ENCODE measurements around the gene INPP4A.

INPP4A gene

DNA sequence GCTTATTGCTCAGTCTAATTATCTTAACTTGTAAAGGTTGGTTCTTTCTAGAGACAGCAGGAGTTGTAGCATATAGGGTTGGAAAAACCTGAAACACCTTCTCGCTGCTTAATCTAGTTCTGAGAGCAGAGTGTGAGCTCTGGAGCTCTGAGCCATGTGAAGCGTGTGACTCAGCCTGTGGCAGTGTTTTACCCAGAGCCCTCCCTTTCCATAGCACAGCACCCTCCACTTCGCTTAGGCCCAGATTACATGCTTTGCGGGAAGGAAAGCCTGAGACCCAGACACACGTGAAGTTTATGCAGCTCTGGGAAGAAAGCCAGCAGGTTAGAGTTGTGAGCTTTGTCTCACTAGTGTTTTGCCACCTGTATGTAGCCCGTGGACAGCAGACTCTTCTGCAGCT, 74.5 kb downstream of the INPP4A start:
- no peak for DNase-seq

DNA sequence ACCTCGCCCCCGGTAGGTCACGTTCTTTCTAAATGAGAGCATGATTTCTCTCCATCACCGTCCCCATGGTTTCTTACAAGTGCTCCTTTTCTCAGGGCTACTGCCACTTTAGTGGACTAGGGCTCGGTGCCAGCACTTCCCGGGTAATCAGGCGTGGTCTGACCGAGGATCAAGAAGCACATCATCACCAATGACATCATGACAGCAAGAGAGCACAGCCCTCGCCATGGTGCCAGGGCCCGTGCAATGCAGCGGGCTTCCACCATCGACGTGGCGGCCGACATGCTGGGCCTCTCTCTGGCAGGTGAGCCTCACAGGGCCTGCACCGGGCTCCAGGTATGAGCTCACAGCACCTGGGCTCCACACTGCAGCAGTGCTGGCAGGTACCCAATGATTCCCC, 75.2 kb downstream of the INPP4A start:
- no peak for DNase-seq

DNA sequence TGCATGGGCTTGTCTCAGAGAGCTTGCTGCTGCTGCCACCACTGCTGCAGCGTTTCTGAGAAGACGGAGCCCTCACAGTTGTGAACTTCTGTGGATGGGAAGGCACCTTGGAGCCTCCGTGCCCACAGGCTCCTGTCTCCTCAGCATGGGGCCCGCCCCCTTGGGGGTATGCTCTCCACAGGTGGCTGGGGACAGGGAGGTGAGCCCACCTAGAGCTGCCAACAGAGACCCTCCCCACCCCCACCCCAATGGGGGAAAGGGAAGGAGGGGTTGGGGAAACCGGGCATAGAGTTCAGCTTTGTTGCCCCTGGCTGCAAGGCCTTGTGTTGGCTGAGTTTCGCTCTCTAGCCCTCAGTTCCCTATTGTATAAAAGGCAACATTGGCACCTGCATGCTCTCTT, 76.1 kb downstream of the INPP4A start:
- DNase-seq = no peak

DNA sequence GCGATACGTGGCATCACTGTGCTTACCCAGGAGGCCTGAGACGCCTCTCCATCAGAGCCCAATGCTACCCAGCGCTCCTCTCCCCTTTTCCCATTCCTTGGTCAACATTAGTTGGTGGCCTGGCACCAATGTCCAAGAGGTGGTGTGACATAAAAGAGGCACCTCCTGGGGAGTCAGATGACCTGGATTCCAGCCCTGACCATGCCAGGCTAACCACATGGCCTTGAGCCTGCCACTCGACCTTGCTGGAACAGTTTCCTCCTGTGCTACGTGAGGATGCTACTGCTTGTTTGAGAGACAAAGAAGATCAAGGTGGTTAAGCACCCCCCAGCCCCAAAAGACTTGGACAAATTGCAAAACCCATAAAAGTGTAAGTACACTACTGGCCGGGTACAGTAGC, 76.6 kb downstream of the INPP4A start:
- DNase-seq = no peak

DNA sequence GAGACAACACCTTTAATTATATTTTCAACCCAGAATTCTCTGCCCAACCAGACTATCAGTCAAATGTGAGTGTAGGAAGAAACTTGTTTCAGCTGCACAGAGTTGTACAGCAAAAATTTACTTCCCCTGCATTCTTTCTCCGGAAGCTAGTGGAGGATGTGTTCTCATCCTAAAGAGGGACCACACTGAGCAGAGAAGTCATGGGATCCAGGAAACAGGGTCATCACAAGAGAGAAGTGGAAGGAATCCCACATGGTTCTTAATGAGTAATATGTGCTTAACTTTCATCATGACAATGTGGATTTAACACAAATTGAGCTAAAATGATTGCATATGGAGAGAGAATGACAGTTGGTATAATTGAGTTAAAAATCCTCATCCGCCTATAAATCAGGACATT, 78.2 kb downstream of the INPP4A start:
- no peak for DNase-seq

DNA sequence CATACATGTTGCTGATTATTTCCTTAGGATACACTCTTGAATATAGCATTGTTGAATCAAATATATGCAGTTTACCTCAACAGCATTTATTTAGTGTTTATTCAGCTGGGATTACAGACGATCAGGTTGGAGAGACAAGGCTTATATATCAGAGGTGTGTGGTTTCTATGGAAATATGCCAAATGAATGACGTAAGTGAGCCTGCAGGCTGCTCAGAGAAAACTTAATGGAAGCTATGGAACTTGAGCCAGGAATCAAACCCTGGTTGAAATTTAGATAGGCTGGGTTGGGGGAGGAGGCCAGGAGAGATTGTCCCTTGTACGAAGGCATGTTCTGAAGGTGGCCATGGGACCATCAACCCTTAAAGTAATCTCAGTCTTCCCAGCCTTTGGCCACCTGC, 79.5 kb downstream of the INPP4A start:
- no peak for DNase-seq

DNA sequence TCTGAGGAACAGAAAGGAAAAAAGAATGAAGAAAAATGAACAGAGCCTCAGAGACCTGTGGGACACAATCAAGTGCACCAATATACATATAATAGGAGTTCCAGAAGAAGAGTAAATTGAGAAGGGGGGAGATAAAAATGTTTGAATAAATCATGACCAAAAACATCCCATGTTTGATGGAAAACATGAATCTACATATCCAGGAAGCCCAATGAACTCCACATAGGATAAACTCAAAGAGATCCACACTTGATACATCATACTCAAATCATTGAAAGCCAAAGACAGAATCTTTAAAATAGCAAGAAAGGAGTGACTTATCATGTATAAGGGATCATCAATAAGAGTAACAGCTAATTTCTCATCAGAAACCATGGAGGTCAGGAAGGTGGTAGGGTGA, 83.7 kb downstream of the INPP4A start:
- DNase-seq = no peak

DNA sequence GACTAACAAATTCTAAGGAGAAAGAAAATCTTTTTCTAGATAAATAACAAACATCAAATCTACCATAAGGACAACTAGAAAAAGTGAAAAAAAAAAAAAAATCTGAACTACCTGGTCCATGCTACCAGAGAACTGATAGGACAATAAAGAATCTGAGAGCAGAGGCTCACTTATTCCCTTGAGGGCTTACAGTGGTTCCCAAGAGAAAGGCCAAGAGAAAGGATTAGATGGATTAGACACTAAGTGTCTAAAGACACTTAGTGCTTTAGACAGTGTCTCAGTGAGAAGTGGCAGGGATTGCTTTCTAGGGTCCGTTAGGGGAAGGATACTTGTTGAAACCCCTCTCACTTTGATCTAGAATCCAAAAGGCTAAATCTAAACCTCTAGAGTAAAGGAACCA, 85.5 kb downstream of the INPP4A start:
- no peak for DNase-seq

DNA sequence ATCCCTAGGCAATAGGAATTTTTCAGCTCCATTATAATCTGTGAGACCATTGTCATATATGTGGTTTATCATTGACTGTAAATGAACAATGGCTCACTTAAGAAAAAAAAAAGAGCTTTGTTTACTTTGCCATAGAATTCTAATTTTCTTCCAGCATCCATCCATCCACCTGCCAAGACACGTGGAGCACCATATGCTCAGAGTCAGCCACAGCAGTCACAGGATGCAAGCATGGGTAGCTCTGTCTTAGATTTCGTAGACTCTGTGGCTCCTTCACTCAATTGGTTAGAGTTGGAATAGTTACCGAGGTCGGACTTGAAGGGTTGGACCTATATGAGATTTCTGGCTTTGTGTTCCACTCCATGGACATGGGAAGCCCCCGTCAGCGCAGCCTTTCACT, 88.1 kb downstream of the INPP4A start:
- no peak for DNase-seq

DNA sequence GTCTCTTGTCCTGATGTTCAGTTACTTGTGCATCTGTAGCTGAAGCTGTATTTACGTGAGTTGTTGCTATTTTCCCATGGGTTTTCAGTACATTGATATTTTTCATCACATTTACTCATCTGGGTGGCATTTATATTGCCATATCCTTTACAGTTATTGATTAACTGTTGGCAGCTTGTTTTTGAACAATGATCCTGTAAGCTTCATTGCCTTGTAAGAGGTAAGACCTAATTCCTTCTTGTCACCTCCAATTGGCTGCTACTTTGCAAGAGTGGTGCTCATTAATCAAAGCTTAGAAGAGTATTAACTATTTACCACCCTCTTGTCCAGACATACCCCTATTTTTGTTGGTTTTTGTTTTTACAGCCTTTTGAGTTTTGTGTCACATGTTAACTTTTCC, 88.9 kb downstream of the INPP4A start:
- no peak for DNase-seq

DNA sequence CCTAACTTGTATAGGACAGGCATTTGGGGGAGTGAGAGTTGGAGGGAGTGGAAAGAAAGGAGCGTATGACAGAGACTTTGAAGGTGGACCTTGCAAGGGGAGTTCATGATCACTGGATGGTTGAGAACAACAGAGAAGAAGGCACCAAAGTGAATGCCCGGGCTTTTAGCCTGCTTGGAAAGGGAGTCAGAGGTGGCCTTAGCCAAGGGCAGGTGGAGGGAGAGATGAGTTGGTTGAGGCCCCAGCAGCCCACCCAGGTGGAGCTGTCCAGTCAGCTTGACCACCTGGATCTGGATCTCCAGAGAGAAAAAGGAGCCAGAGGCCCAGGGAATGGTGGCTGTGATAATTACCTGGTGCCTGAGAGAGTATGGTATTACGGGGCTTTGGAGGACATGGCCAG, 90.1 kb downstream of the INPP4A start:
- no peak for DNase-seq

DNA sequence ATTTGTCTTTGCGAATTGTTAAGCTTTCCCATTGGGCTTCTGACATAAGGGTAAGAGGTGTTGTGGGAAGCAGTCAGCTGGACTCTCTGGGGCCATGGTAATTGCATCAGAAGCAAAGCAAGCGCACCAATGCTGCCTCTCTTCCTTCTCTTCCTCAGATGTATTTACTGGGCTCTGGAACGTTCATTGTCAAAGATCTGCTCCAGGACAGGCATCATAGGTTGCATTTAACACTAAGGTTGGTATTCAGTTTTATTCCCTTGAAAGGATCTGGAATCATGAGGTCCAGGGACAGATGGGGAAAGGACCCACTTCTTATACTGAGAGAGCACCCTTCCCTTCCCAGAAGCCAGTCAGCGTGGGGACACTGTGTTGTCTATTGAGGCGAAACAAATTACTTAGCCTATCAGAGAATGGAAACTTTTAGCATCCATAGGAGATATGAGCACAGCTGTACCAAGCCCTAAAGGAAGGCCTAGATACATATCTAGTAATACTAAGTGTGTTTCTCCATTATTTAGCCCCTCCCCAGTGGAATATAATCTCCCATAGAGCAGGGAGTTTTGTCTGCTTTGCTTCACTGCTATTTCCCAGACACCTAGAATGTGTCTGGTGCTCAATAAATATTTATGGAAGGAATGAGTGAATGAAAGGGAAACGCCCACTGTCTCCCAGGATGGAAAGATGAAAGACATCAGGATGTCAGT, 91.5 kb downstream of the INPP4A start:
- no peak for DNase-seq

DNA sequence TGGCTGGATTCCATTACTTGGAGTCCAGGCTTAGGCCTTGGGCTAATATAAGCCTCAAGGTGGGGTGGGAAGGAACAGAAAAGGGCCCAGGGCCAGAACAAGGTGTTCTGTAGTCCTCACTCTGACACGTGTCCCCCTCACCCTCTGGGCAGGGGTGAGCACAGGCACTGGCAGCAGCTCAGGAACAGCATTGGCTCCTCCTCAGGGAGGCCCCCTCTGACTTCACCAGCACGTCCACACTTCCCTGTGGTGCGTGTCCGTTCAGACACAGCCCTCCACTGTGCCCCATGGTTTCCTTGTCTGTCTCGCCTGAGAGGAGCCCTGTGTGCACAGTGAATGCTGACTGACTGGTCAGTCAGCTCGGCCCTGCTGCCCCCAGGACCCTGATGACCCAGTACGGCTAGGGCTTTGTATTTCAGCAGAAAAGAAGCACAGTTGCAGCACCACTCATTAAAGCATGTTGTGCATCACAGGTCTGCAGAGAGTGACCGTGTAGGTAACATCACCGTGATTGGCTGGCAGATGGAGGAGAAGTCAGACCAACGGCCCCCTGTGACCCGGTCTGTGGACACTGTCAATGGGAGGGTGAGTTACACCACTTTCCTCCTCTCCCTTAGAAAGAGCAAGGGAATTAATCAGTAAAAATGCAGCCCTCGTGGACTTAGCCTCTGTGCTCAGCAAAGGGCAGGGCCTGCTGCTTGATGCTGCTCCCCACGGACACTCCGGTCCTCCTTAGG, 92.9 kb downstream of the INPP4A start:
- no peak for DNase-seq

DNA sequence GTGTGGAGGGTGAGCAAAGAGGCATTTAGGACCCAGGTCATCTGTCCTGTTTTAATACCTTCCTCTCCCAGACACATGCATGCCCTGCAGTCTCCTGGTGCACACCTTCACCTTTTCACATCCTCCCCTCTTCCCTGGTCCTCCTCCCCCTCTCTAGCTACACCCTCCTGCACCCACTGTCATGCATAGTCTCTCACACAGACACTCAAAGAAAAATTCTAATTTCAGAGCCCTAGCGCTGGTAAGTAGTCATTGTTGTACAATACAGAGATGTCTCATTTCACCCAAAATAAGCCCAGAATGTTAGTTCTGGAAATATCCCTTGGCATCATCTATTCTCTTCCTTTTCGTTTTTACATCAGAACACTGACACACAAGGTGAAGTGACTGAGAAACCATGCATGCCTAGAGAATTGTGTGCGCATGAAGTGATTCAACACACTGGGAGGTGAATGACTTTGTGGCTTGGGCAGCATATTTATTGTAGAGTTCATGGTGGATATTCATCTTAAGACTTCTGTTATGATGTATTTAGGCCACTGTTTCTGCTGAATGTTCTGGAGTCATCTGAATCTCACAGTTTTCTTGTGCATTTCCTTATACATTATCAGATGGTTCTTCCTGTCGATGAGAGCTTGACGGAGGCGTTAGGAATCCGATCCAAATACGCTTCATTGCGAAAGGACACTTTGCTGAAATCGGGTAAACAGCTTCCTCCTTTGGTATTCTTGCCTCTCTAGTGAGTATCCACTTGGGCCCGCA, 93.8 kb downstream of the INPP4A start:
- no peak for DNase-seq

DNA sequence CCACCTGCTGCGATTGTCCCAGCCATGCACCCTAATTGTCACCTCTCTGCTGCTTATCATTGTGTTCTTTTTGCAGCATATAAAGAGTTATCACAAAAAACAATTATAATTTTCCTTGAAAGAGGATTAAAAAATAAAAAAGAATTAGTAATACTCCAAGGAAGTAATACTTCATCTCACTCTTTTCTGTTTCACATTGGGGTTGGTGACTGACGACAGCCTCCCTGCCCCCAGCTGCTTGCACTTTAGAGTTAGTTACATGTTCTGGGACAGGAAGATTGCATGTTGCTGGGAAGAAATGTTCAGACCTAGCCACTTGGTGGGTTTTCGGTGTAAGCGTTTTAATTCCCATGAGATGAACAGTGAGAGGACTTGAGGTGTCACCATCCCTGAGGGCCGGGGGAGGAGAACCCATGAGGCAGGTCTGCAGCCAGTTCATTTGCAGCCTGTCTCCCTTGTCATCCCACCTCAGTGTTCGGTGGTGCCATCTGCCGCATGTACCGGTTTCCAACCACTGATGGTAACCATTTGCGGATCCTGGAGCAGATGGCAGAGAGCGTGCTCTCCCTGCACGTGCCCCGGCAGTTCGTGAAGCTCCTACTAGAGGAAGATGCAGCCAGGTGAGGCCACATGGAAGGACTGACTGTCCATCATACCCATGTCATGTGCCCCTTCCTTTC, 94.5 kb downstream of the INPP4A start:
- no peak for DNase-seq

DNA sequence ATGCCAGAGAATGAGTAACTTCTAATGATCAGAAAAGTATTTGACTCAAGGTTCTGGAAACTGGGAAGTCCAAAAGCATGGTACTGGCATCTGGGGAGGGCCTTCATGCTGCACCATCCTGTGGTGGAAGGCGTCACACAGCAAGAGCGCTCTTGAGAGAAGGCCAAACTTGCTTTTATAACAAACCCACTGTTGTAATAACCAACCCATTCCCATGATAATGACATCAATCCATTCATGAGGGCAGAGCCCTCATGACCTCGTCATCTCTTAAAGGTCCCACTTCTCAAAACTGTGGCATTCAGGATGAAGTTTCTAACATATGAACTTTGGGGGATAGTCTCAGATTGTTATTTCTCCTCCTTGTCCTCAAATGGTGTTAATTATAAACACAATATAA, 95.9 kb downstream of the INPP4A start:
- no peak for DNase-seq

DNA sequence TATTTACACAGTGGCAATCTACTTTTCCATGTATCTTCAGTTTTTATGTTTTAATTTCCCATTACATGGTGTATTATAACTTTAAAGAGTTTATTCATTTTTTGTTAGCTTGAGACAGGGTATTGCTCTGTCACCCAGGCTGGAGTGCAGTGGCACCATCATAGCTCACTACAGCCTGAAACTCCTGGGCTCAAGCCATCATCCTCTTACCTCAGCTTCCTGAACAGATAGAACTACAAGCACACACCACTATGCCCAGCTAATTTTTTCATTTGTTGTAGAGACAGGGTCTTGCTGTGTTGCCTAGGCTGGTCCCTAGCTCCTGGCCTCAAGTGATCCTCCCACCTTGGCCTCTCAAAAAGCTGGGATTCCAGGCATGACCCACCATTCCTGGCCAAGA, 96.8 kb downstream of the INPP4A start:
- DNase-seq = no peak

DNA sequence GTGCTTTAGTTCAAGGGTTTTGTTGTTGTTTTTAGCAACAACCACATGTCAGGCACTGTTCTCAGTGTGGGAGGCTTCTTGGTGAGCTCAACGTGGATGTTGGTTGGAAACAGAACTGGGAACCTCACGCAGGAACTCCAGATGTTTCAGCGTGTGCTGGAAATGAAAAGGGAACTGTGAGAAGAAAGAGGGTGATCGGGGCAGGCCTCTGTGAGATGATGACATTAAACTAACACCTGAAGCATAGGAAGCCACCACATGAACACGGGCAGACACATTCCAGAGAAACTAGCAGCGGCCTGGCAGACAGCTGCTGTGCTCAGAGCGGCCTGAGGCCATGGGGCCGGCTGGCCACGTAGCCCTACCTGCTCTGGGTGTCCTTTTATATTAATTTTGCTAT, 97.2 kb downstream of the INPP4A start:
- no peak for DNase-seq

DNA sequence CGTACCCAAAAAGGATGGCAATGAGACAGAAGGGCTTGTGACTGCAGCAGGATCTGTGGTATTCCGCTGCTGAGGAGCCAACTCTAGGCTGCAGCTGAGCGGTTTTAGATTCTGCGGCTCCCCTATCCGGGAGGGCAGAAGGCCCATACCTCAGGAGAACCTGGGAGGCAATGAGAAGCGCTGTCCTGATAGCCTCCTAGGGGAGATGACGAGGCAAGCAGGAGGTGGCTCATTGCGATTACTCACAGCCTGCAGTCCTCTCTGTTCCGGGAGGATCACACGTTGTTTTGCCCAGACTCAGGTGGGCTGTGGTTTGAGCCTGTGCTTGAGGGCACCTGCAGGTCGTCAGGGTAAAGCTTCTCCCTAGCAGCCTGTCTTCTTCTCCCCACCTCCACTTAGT, 98.6 kb downstream of the INPP4A start:
- DNase-seq = no peak

DNA sequence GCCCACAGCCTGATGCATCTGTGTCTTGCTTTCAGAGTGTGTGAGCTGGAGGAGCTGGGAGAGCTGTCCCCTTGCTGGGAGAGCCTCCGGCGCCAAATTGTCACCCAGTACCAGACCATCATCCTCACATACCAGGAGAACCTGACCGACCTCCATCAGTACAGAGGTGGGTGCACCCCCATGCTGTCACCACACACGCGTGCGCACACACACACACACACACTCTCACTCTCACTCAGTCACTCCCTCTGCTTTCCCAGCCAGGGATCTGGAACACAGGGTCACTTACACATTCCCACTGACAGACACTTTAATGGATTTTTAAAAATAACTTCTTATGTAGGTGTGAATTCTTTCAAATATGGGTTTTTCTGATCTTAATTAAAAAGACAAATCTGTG, 99.2 kb downstream of the INPP4A start:
- DNase-seq = no peak

DNA sequence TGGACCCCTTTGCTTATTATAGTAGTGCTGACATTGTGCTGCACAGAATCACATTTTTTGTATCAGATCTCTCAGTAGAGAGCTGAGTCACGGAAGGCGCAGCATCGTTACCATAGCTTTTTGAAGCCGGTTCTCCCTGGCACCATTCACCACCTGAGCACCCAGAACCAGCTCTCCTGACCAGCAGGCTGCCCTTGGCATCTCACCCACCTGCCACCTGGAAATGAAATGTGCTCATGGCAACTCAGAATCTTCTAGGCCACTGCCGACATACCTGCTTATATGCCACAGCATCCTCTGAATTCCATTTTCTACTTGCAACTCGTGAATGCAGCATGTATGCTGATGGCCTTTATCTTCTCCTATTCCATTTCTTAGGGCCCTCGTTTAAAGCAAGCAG, 100.9 kb downstream of the INPP4A start:
- no peak for DNase-seq

DNA sequence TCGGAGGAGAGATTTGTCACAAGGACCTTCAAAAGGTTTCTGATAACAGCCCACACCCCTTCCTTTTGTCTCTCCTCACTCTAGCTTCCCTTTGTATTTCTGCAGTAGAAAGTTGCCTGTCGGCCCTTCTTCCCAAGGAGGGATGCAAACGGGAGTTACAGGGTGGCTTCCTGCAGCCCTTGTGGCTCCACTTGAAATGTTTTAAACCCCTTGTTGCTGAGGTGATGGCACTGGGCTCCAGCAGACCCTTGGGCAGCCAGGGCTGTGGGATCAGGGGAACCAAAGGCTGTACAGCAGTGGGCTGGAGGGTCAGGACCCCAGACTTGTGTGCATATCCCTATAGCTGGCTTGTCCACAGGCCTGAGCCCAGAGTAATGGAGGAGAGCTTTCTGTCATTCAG, 101.5 kb downstream of the INPP4A start:
- DNase-seq = no peak

DNA sequence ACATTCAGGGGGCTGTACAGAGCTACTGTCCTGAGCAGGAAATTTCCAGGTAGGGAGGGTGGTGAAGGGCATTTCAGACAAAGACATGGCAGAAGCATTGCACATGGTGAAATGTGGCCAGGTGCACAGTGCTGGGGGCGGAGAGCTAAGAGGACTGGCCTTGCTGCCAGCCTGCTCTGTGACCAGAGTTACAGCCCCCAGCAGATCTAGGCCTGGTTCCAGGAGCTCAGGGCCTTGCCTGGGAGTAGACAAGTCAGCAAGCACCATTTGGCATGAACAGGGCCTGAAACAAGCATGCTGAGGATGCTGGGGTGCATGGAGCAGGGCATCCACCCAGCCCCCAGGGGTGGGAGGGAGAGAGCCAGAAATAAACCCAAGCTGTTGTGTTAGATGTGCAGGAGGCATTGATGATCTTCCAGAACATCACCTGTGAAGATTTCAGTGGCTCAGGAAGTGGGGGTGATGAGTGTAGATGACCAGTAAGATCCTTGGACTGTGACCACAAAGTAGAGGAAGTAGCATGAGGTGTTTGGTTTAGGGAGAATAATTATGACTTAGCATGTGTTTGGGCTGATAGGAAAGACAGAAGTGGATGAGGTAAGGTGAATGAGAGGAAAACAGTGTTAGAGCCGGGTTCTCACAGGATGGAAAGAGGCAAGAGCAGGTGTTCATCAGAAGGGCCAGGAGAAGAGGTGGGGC, 102.6 kb downstream of the INPP4A start:
- DNase-seq = no peak

Measured in stimulated activated CD4-positive, alpha-beta T cell treated with anti-CD3 and anti-CD28 coated beads, Interleukin-4, amount 100 ng/mL, for 1 hour (primary cell).